GM12892 (cell line): ENCODE data around the gene FGF2.

Experiments used
- DNase-seq: peaks from one replicate; pipeline ENCODE4 v3.0.0; 2011; ENCODE audit not compliant: insufficient read length
- FAIRE-seq: peaks from 2 replicates; lab custom pipeline; 2011; peaks lifted over from hg19 to GRCh38; lab: Jason Lieb, UNC
- POLR2A ChIP-seq: IDR thresholded peaks from 2 replicates; pipeline ENCODE4 v1.6.1; 2011; ENCODE audit warnings: low read depth, low read length, control low read depth
- POLR2AphosphoS5 ChIP-seq: IDR thresholded peaks from 2 replicates; pipeline ENCODE4 v1.6.1; 2011; ENCODE audit warnings: low read depth, low read length, control low read depth
- TAF1 ChIP-seq: IDR thresholded peaks from 2 replicates; pipeline ENCODE4 v1.6.1; 2011; ENCODE audit warnings: low read depth, mild to moderate bottlenecking, control low read depth, low read length, borderline replicate concordance

The FGF2 gene

DNA sequence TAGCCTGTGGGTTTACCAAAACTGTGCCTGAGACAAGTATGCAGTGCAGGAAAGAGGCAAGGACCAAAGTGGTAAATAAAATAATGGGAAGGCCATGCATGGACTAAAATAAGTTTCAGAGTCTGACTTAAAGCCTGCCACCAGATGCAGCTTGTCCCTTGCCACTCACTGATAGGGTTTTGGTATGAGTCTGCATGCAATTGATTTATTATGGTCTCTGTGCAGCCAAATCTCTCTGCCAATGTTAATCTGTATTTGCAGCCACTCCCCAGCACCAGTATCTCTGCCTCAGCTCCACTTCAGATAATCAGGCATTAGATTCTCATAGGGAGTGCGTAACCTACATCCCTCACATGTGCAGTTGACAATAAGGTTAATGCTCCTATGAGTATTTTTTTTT, 5.5 kb upstream of the FGF2 start:
- DNase-seq (no peak), FAIRE-seq (no peak)
- TF ChIP-seq TAF1 (no peak), POLR2AphosphoS5 (no peak), POLR2A (no peak)

DNA sequence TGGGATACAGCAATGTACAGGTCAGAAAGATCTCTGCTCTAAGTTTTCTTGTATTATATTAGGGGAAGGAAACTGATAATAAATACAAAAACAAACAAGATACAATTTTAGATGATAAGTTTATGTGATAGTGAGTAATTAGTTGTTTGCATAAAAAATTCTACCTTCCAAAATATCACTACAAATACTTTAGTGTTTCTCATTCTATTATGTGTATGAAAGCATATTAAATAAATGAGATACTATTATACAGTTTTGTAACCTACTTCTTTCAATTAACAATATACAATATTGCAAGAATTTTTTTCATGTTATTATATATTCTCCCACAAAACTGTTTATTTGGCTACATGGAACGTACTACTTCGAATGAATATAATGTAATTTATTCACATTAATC, 4.2 kb upstream of the FGF2 start:
- TF ChIP-seq TAF1, result no peak
- TF ChIP-seq POLR2A, result no peak
- TF ChIP-seq POLR2AphosphoS5, result no peak
- DNase-seq, result no peak
- no peak for FAIRE-seq

DNA sequence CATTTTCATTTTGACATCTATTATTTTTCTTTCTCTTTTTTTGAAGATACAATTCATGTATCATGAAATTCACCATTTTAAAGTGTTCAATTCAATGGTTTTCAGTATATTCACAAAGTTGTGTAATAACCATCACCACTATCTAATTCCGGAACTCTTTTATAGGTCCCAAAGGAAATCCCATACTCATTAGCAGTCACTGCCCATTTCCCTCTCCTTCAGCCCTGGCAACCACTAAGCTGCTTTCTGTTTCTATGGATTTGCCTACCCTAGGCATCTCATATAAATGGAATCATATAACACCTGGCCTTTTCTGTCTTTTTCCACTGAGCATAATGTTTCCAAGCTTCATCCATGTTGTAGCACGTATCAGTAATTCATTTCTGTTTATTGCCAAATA, 3.2 kb upstream of the FGF2 start:
- no peak for DNase-seq
- no peak for FAIRE-seq

DNA sequence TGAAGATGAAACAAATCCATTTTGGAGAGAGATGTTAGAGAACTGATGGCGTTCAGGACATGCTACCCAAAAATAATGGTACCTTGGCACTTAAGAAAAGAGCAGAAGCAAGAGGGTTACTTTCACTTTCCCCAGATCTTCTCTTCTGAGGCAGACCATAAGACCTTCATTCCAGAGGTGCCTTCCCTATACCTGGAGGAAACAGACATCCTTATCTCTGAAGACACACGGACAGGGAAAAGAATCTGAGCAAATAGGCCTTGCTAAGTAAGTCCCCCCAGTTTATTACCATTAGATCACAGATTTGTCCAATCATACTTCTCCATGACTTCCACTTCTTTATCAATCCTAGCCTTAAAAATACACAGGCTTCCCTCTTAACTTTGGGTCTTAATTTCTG, 2.0 kb upstream of the FGF2 start:
- no peak for DNase-seq
- no peak for FAIRE-seq
- no peak for TF ChIP-seq POLR2AphosphoS5
- no peak for TF ChIP-seq POLR2A
- no peak for TF ChIP-seq TAF1

More for the DNA sequence above, 3.2 kb upstream of the FGF2 start:
- TF ChIP-seq POLR2AphosphoS5 (no peak), TAF1 (no peak)

DNA sequence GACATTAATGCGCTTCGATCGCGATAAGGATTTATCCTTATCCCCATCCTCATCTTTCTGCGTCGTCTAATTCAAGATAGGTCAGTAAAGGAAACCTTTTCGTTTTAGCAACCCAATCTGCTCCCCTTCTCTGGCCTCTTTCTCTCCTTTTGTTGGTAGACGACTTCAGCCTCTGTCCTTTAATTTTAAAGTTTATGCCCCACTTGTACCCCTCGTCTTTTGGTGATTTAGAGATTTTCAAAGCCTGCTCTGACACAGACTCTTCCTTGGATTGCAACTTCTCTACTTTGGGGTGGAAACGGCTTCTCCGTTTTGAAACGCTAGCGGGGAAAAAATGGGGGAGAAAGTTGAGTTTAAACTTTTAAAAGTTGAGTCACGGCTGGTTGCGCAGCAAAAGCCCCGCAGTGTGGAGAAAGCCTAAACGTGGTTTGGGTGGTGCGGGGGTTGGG, 528 bp upstream of the FGF2 start:
- no peak for DNase-seq
- FAIRE-seq, result peak; percentile 9
- no peak for TF ChIP-seq TAF1
- no peak for TF ChIP-seq POLR2A
- no peak for TF ChIP-seq POLR2AphosphoS5

DNA sequence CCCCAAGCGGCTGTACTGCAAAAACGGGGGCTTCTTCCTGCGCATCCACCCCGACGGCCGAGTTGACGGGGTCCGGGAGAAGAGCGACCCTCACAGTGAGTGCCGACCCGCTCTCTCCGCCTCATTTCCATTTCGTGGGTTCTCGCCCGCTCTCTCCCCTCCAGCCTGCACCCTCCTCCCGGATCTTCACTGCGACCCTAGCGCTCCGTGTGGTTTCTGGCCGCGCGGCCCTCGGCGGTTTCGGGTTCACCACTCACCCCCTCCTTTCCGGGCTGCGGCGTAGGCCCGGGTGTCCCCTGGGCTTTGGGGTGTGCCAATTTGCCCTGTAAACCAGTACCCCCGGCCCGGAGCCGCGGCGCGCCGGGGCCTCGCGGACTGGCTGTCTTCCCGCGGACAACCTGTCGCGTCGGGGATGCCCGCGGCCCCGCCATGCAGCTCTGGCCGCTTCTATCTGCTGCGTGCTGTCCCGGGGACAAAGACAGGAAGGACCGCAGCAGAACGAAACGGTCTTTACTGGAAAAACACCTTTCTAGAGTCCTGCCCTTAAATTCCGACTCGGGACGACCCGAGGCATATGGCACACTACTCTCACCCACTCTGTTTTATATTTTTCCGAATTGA, 737 bp downstream of the FGF2 start:
- peak; percentile 60 for DNase-seq
- TF ChIP-seq POLR2AphosphoS5 (no peak), POLR2A (peak; percentile 41; the same call in 1 of the 2 replicates), TAF1 (no peak)
- no peak for FAIRE-seq

DNA sequence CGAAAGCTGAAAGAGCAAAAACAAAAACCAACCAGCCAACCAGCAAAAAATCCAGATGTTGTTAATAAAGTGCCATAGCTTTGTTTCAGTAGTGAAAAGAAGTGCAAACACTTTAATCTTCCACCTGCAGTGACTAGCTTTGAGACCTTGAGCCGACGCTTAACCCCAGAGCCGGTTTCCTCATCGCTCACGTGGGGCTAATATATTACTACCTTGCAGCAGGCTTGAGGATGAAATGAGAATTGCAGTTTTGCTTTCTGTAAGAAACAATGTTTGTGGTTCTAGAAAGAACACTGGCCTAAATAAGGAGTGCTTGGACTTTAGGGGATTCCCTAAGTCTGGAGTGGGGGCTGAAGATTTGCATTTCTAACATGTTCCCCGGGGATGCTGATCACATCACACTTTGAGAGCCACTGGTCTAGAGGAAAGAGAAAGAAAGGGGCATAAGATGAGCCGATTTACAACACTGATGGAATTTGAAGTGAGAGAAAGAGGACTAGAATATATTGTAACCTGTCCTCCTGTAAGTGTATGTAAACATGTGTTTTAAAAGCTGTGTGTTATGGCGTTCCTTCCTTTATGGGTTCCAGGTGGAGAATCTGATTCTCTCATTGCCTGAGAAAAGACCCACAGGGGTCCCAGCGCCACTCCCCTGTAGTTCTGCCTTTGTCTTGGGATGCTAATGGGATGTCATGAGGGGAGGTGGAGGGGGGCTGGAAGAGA, 1.4 kb downstream of the FGF2 start:
- FAIRE-seq, result peak; percentile 94
- peak; percentile 42 for DNase-seq
- TF ChIP-seq POLR2AphosphoS5 (no peak), POLR2A (no peak; the same call in 1 of the 2 replicates), TAF1 (peak; percentile 21; the same call in 1 of the 2 replicates)

DNA sequence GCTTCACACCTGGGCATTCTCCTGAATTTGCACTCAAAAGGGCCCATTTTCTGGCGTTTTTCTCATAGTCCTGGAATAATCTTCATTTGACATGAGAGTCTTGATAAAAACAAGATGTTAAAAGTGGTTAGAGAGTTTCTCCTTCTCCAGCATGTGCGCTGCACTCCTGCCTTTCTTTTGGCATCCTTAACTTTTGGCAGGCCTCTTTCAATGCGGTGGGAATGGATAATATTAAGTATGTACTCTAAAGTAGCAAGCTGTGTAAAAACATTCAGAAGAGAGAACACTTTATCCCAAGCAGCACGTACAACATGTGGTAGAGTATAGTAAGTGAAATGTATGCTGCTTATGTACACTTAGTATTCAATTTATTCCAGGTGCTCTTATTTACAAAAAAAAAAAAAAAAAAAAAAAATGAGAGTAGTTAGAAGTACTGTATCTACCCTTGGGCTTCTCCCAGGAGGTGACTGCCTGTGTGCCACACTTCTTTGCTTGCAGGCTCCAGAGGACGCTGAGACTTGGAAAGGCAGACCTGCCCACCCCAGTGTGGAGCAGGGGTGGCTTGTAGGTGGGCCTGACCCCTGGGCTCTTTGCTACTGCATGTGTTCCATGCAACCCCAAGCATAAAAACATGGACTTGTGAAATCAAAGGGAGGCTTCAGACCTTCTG, 3.9 kb downstream of the FGF2 start:
- no peak for TF ChIP-seq TAF1
- no peak for TF ChIP-seq POLR2A
- no peak for TF ChIP-seq POLR2AphosphoS5
- no peak for FAIRE-seq

DNA sequence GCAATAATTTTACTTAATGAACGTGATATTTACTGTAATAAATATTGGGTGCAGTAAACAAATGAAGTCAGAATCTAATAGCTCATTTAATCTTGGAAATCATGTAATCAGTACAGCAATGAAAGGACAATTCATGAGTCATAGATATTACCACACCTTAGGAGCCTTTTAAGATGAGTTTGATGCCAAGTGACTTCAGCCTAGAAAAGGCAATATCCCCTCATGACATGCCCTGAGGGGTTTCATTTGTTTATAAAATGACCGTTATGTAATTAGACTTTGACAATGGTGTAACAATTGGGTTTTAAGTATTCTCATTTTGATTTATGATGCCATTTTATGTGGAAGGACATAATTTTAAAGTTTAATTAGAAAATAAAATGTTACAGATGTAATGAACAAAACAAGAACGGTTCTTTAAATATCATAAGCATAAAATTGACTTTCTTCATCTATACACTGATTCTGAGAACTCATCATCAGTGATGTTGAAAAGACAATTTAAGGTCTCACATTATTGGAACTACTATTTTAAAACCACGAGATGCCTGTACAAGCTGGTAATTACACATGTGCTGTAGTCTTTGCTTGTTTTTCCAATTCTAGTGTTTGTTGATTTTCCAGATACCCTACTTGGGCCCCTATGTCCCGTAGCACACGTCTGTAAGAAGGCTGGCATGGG, 5.0 kb downstream of the FGF2 start:
- FAIRE-seq, result no peak
- DNase-seq, result no peak
- TF ChIP-seq TAF1, result no peak
- TF ChIP-seq POLR2A, result no peak
- no peak for TF ChIP-seq POLR2AphosphoS5

More for the DNA sequence above, 3.9 kb downstream of the FGF2 start:
- no peak for DNase-seq

DNA sequence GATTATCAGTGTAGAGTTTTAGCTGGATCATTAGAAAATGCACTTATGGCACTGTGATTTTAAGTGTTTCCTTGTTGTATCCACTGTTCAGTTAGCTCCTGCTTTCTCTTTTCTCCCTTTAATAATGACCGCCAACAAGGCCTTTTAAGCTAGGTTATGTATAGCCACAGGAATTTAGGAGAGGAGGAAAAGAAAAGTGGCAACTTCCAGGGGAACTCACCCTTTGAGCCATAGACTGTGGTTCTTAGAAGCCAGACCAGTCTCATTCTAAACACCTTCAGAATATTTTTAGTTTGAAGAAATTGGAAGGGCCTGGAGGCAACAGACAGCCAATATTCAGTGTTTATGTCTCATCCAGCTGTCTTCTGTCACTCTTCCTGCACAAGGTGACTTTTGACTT, 6.1 kb downstream of the FGF2 start:
- FAIRE-seq (no peak), DNase-seq (no peak)
- TF ChIP-seq TAF1, result no peak
- TF ChIP-seq POLR2AphosphoS5, result no peak
- no peak for TF ChIP-seq POLR2A

DNA sequence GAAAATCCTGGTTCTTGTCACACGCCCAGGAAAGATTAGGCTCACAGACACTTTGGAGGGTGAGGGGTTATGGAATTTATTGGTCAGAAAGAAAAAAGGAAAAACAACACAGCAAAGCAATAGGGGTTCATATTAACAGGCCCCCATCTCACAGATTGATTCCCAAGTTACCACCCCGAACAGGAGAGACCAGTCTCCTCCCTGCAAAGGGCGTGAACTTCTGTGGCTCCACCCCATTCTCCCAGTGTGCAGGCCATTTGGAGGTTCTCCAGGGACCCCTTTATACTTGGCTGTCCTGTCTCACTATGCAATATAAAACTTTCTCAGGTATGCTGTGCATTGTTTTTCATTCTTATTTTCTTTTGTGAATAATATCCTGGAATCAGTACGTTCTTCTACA, 7.4 kb downstream of the FGF2 start:
- TF ChIP-seq TAF1, result no peak
- no peak for TF ChIP-seq POLR2A
- no peak for TF ChIP-seq POLR2AphosphoS5
- no peak for FAIRE-seq
- DNase-seq, result no peak
